GM10847 (cell line): ENCODE results near the gene CAMK2D.

Source experiments
- POLR2A ChIP-seq: IDR thresholded peaks from 2 replicates; pipeline ENCODE4 v1.6.1; 2011; ENCODE audit not compliant: insufficient read length; ENCODE audit errors: extremely low read depth

CAMK2D gene

GRCh38 chr4:113645771-113646441 is 115.6 kb downstream of the CAMK2D start:
- TF ChIP-seq POLR2A, result no peak

GRCh38 chr4:113645288-113645687 is 116.2 kb downstream of the CAMK2D start:
- no peak for TF ChIP-seq POLR2A

DNA sequence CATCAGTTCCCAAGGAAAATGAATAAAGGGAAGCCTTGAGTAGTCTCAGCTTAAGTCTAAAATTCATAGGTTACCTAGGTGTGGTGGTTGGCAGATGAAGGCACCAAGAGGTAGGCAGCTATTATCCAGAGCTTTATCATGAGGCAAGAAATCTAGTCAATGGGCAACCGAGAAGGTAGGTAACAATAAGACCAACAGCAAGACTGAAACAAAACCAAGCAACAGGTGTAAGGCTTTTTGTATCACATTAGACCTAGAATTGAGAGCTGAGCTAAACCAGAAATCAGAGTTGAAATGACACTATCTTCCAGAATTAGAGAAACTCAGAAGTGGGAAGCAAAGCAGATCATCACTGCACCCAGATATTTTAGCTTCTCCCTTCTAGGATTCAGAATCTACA is 117.1 kb downstream of the CAMK2D start:
- no peak for TF ChIP-seq POLR2A

DNA sequence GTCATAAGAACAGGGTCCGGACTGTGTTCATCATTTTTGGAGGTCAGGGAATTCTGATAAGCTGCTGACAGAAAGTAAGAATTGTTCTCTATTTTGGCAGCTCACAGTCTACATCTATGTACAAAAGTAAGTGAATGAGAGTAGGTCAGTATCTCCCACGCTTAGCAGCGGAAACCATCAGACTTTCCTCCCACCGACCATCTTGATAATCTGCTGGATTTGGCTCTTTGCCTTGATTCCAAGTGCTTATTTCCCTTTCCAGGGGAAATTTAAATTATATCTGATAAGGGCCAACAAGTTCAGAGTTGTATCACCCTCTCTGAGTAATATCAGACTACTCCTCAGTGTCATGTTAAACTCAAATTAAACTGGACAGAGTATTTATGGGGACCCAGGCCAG is 118.0 kb downstream of the CAMK2D start:
- TF ChIP-seq POLR2A, result no peak

GRCh38 chr4:113641025-113641431 is 120.5 kb downstream of the CAMK2D start:
- TF ChIP-seq POLR2A, result no peak

- TF ChIP-seq POLR2A, result no peak
Observed at GRCh38 chr4:113639326-113639725, 122.2 kb downstream of the CAMK2D start.

- TF ChIP-seq POLR2A, result no peak
Observed at GRCh38 chr4:113638562-113638832, 123.0 kb downstream of the CAMK2D start.

GRCh38 chr4:113637823-113638561 is 123.5 kb downstream of the CAMK2D start:
- no peak for TF ChIP-seq POLR2A

DNA sequence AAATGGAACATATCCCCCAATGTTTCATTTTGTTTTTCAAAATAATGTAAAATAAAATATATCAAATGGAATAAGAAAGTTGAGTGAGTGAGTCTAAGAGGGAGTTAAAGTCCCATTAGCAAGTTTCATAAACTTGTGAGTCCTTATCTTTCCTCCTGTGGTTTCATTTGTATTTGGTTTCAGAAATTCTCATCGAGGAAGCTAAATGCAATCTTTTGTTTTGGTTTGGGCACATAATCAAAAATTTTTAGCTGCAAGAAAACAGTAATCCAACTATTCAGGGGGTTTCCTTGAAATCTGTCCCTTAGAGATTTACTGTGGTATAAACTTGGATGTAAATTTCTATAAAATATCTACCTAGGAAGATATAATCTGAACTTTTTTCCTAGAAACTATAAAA is 124.2 kb downstream of the CAMK2D start:
- no peak for TF ChIP-seq POLR2A

DNA sequence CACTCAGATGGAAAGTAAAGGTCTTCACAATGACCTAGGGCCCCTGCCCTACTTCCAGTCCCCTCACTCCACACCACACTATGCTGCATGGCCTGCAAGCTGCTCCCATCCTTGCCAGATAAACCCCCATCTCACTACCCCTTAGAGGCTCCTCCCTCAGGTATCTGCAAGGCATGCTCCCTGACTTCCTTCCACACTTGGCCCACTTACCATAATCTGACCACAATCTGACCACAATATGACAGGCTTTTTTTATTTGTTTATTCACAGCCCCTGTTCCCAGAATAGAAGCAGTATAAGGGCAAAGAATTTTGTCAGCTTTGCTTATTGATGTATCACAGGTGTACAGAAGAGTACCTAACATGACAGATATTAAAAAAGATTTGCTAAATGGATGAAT is 124.7 kb downstream of the CAMK2D start:
- TF ChIP-seq POLR2A, result no peak

GRCh38 chr4:113636438-113636818 is 125.1 kb downstream of the CAMK2D start:
- no peak for TF ChIP-seq POLR2A

- TF ChIP-seq POLR2A, result no peak
Observed at GRCh38 chr4:113635739-113636437, 125.7 kb downstream of the CAMK2D start.

GRCh38 chr4:113634081-113634969 is 127.2 kb downstream of the CAMK2D start:
- TF ChIP-seq POLR2A, result no peak

DNA sequence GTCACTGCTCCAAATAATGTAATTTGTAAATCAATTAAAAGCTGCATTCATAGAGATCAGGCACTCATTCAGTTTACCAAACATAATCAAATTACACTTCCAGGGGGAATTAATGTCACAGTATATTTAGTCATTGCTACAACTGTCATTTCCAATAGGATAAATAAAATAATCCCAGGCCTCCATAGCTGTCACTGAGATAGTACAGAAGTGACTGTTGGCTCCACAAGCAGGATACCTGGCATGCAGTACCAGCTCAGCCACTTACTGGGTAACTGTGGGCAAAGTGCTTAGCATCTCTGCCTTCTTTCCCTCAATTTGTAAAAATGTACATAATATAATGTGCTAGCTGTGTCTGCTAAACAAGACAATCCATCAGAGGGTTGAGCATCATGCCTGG is 128.1 kb downstream of the CAMK2D start:
- no peak for TF ChIP-seq POLR2A

GRCh38 chr4:113628711-113629110 is 132.8 kb downstream of the CAMK2D start:
- TF ChIP-seq POLR2A, result no peak

DNA sequence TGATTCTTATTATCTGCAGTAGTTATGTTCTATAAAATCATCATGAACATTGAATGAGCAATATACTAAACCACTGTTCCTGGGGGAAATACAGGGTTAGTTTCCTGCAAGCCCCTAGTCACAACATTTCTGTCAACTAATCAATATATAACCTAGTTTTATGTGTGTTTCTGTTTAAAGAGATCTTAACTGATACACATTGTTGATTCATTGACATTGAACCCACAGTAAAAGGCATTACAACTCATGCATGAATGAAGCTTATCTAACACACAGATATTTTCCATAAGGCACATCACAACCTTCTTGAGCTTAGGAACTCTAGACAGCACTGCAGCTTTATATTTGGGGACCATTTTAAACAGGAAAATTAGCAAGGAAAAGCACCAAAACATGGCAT is 134.2 kb downstream of the CAMK2D start:
- TF ChIP-seq POLR2A, result no peak

DNA sequence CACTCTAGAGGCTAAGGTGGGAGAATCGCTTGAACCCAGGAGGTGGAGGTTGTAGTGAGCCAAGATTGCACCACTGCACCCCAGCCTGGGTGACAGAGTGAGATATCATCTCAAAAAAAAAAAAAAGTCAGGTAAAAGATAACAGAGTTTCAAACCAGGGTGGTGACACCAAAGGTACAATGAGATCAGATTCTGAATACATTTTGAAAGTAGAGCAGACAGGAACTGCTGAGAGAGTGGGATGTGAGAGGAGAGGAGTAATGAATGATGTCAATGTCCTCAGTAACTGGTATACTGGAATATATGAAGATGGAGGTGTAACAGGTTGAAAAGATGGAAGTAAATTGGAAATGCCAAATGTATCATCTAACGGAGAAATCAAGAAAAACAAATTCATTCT is 135.6 kb downstream of the CAMK2D start:
- TF ChIP-seq POLR2A, result no peak
